DND-41 (cell line): ENCODE results near the gene ARHGAP24.

Experiments
- CTCF ChIP-seq: IDR thresholded peaks from 2 replicates; pipeline ENCODE4 v1.5.1; 2012; ENCODE audit warnings: borderline replicate concordance, low read length, moderate library complexity, mild to moderate bottlenecking; ENCODE audit not compliant: poor library complexity, severe bottlenecking; ENCODE audit errors: extremely low read depth
- EZH2 ChIP-seq: IDR thresholded peaks from 3 replicates; pipeline ENCODE4 v1.6.1; 2012; ENCODE audit warnings: borderline replicate concordance, low read depth, mild to moderate bottlenecking, moderate library complexity, low read length, inconsistent platforms; ENCODE audit not compliant: severe bottlenecking

- TF ChIP-seq CTCF: no peak
- no peak for TF ChIP-seq EZH2
Observed at GRCh38 chr4:85854546-85854945, 379.6 kb downstream of the ARHGAP24 start.
